Naive thymus-derived CD8-positive, alpha-beta T cell (primary cell): ENCODE data around the gene AFAP1. TPM values are rescaled to one million over a fixed set of nuclear protein-coding genes. Genes with fewer than 3 reads are reported as not detected.

Source experiments
- ATAC-seq, 2 donors: fragments of 150-1000 bp; cut with Tn5 transposase in 1 of 2; sonication (Bioruptor Pico), chemical (Tn5 transposase) in 1 of 2; 1 replicate in 1 of 2; 2 replicates in 1 of 2; pipeline ENCODE4 v1.10.0; 2021; ENCODE audit warnings: mild to moderate bottlenecking in 2 of 2, moderate library complexity in 2 of 2
- POLR2A ChIA-PET: fragments of 350-600 bp; sonication (Branson Sonifier 250); formaldehyde crosslinking; loops from one replicate; lab custom pipeline; 2021; ENCODE audit warnings: antibody characterized with exemption; lab: Charles Lee
- DNase-seq, 10 donors: peaks; one replicate each; pipeline versions ENCODE4 v3.0.0 to v3.0.0-alpha.2; 2020 to 2022
- H3K27ac Mint-ChIP-seq, 10 donors: one replicate each; pipeline ENCODE4 v1.8.0; 2020 to 2022; ENCODE audit warnings: mild to moderate bottlenecking in 10 of 10, mixed read lengths in 10 of 10, moderate library complexity in 4 of 10, inconsistent platforms in 1 of 10
- H3K27me3 Mint-ChIP-seq, 5 donors: one replicate each; pipeline ENCODE4 v1.8.0; 2021 to 2022; ENCODE audit warnings: mixed read lengths in 5 of 5
- H3K36me3 Mint-ChIP-seq, 3 donors: one replicate each; pipeline ENCODE4 v1.8.0; 2020 to 2022; ENCODE audit warnings: mixed read lengths in 3 of 3, mild to moderate bottlenecking in 2 of 3, inconsistent platforms in 1 of 3
- H3K4me1 Mint-ChIP-seq, 4 donors: one replicate each; pipeline ENCODE4 v1.8.0; 2021 to 2022; ENCODE audit warnings: mixed read lengths in 4 of 4
- H3K4me3 Mint-ChIP-seq, 10 donors: one replicate each; pipeline ENCODE4 v1.8.0; 2020 to 2022; ENCODE audit warnings: mild to moderate bottlenecking in 10 of 10, mixed read lengths in 10 of 10, moderate library complexity in 6 of 10, inconsistent platforms in 1 of 10
- H3K9me3 Mint-ChIP-seq, 9 donors: one replicate each; pipeline ENCODE4 v1.8.0; 2020 to 2022; ENCODE audit warnings: mixed read lengths in 9 of 9, mild to moderate bottlenecking in 3 of 9, inconsistent platforms in 1 of 9, moderate library complexity in 1 of 9
- polyA plus RNA-seq, 3 donors: library from polyadenylated mRNA; unstranded; fragments of 300-500 nt; fragmentation: Illumina TruSeq; gene quantifications; one replicate each; pipeline ENCODE4 v1.2.3, GENCODE V29; 2021
- total RNA-seq, 8 experiments: library from RNA in 2 of 8; stranded (reverse) in 2 of 8; gene quantifications; one replicate each; pipeline ENCODE4 v1.2.3 and lab custom pipeline; 2021 to 2026

The AFAP1 gene
- total and polyA plus RNA-seq, 5 experiments from 2014 or later = 0.90 to 7.6 (median 3.3) TPM

DNA sequence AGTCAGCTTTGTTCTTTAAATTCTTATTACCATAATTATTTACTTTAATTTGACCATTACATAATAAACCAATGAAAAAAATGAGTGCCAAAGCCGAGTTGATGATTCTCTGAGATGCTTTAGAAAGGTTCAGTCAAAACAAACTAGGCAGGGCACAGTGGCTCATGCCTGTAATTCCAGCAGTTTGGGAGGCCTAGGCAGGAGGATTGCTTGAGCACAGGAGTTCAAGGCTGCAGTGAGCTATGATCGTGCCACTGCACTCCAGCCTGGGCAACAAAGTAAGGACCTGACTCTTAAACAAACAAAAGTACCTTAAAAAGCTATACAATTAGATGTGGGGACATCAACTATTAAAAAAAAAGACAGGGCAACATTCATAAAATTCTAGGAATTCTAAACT, 75.0 kb downstream of the AFAP1 start:
- peaks cover 14 to 18% (median 17%) of the 10 kb centered on the region in 4 donors for H3K4me1 Mint-ChIP-seq
- H3K36me3 Mint-ChIP-seq = peaks cover 7 to 39% (median 15%) of the 10 kb centered on the region in 3 donors
- H3K9me3 Mint-ChIP-seq = peaks cover 0 to 12% (median 5%) of the 10 kb centered on the region in 9 donors
- H3K4me3 Mint-ChIP-seq = peak overlapping the region in 1 of 10 donors; percentile 81
- POLR2A ChIA-PET = interaction anchor here (0.6 to 1.5 kb wide), 4 partner anchors 10 to 83 kb away, joined by 3 to 4 read pairs (median 3); no protein-coding TSS in a partner anchor
- H3K27ac Mint-ChIP-seq = peak overlapping the region in 3 of 10 donors; percentile 25 to 99 (median 93)
- ATAC-seq = peak; percentile 33 to 52
- H3K27me3 Mint-ChIP-seq = peaks cover 0 to 2% (median 0%) of the 10 kb centered on the region in 5 donors
- DNase-seq = no peak

DNA sequence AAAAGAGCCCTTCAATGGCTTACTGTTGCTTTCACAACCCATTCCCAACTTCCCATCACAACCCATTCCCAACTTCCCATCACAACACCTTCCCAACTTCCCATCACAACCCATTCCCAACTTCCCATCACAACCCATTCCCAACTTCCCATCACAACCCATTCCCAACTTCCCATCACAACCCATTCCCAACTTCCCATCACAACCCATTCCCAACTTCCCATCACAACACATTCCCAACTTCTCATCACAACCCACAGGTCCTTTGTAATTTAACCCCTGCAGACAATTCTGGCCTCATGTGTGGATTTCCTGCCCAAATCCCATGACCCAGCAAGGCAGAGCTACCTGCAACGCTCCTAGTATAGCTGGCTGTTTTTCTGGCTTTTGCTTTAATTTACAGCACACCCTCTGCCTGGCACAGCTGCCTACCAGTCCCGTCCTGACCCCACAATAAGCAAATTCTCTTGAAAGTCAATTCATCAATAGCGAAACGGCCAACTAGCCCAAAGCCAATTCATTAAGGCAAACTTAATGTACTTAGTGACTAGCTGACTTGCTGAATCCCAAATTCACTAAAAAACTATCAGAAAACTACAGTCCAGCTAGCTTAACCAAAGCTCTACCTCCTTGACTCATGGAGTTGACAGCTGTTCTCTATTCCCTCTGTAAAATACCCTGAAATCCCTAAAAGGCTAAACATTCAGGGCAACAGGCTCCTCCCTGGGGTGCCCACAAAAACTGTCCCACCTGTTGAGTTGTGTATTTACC, 75.6 kb downstream of the AFAP1 start:
- H3K36me3 Mint-ChIP-seq = peaks cover 7 to 37% (median 11%) of the 10 kb centered on the region in 3 donors

DNA sequence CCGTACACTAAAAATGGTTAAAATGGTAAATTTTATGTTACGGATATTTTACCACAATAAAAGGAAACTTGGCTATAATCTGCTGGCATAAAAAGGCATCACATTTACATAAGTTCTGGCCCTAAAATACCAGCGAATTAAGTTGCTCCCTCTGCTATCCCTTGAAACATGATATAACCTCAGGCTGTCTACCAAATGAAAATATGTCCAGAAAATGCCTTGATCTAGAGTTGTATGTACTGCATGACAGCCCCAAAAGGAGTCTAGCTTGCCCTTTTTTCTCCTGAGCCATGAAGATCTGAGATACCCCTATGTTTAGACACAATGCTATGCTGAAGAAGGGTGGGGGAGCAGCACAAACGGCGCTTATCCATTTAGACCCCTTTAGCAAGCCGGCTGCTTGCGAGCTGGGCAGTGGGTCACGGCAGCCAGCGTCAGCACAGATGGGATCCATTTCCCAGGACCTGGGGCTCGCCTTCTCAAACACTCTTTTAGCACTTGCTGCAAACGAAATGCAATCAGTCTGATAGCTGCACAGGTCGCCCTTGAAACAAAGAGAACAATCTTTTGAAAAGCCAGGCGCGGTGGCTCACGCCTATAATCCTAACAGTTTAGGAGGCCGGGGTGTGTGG, 77.0 kb downstream of the AFAP1 start:
- peaks cover 11 to 22% (median 12%) of the 10 kb centered on the region in 4 donors for H3K4me1 Mint-ChIP-seq
- H3K27me3 Mint-ChIP-seq = peaks cover 0 to 2% (median 0%) of the 10 kb centered on the region in 5 donors
- H3K36me3 Mint-ChIP-seq = peaks cover 7 to 25% (median 11%) of the 10 kb centered on the region in 3 donors
- H3K27ac Mint-ChIP-seq = peak overlapping the region in 1 of 10 donors; percentile 99
- no peak for DNase-seq
- no peak for ATAC-seq
- peaks cover 0 to 12% (median 5%) of the 10 kb centered on the region in 9 donors for H3K9me3 Mint-ChIP-seq
- H3K4me3 Mint-ChIP-seq = no peak overlapping the region
- POLR2A ChIA-PET = no interaction called here

More for the DNA sequence above, 75.6 kb downstream of the AFAP1 start:
- Mint-ChIP-seq H3K27ac (peak overlapping the region in 7 of 10 donors; percentile 28 to 99 (median 78)), H3K4me1 (peaks cover 14 to 19% (median 17%) of the 10 kb centered on the region in 4 donors), H3K27me3 (peaks cover 0 to 2% (median 0%) of the 10 kb centered on the region in 5 donors), H3K9me3 (peaks cover 0 to 12% (median 5%) of the 10 kb centered on the region in 9 donors), H3K4me3 (peak overlapping the region in 6 of 10 donors; percentile 8 to 81 (median 53))
- peak; percentile 50 to 57 for ATAC-seq
- peak in 3 of 10 donors; percentile 20 to 67 (median 39) for DNase-seq
- POLR2A ChIA-PET = interaction anchor here (0.6 to 1.5 kb wide), 4 partner anchors 9 to 84 kb away, joined by 3 to 4 read pairs (median 4); no protein-coding TSS in a partner anchor

DNA sequence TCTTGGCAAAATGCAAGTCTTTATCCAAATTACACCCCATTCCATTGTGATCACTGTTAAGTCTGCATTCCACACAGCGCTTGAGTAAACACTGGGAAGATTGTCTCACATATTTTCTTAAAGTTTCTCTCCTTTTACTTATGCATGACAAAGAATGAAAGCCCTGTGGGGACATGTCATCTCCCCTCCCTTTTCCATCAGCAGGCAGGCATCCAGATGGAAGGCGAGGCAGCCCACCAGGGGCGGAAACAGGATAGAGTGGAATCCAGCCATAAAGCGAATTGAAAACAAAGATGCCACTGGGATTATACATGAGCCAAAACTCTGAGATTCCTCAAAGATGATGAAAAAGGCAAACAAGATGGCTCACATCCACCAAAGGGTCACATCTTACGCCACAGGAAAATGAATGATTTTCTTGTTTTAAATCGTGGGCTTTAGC, 78.2 kb downstream of the AFAP1 start:
- POLR2A ChIA-PET = no interaction called here
- Mint-ChIP-seq H3K27me3 (peaks cover 0 to 2% (median 0%) of the 10 kb centered on the region in 5 donors), H3K36me3 (peaks cover 7 to 15% (median 11%) of the 10 kb centered on the region in 3 donors), H3K27ac (no peak overlapping the region), H3K4me1 (peaks cover 17 to 35% (median 23%) of the 10 kb centered on the region in 4 donors), H3K9me3 (peaks cover 0 to 12% (median 5%) of the 10 kb centered on the region in 9 donors), H3K4me3 (no peak overlapping the region)
- DNase-seq (no peak), ATAC-seq (no peak)

DNA sequence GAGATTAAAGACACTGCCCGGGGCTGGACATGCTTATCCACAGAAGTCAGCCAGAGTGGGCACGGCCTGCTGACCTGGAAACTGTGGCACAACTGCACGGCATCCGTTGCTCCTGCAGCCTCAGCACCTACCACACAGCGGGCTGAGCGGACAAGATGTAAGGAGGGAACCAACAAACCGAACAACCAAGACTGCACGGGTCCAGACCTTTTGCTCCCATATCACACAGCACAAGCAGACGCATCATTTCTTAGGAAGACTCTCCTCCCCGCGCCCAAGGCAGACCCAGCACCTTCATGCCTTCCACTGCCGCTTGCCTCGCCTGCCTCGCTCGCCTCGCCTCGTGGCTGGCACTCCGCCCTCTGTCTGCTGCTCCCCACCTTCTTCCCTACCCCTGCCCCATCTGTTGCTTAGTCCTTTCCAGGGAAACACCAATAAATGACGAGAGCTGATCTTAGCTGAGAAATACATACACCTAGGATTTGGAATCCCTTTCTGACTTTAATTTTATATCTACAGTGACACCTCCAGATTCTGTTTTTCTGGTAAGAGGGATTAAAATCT, 79.0 kb downstream of the AFAP1 start:
- H3K36me3 Mint-ChIP-seq = peaks cover 7 to 13% (median 11%) of the 10 kb centered on the region in 3 donors
- POLR2A ChIA-PET = no interaction called here
- H3K4me1 Mint-ChIP-seq = peaks cover 22 to 42% (median 27%) of the 10 kb centered on the region in 4 donors
- ATAC-seq (no peak), DNase-seq (no peak)
- no peak overlapping the region for H3K4me3 Mint-ChIP-seq
- peaks cover 0 to 2% (median 0%) of the 10 kb centered on the region in 5 donors for H3K27me3 Mint-ChIP-seq
- H3K27ac Mint-ChIP-seq = peak overlapping the region in 1 of 10 donors; percentile 8
- peaks cover 0 to 12% (median 5%) of the 10 kb centered on the region in 9 donors for H3K9me3 Mint-ChIP-seq

DNA sequence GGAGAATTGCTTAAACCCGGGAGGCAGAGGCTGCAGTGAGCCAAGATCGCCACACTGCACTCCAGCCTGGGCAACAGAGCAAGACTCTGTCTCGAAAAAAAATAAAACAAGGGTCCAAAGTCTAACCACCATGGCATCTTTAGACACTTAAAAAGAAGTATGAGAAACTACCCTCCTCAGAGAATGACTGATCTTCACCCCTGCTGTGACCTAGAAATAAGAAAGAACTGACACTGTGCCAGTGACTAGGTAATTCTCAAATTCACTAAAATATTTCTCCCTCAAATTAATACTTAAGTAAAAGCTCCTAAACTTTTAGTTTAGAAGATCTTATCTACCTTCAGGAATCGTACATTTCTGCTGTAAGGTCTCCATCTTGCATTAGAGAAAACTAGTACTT, 80.3 kb downstream of the AFAP1 start:
- POLR2A ChIA-PET = no interaction called here
- ATAC-seq = no peak

DNA sequence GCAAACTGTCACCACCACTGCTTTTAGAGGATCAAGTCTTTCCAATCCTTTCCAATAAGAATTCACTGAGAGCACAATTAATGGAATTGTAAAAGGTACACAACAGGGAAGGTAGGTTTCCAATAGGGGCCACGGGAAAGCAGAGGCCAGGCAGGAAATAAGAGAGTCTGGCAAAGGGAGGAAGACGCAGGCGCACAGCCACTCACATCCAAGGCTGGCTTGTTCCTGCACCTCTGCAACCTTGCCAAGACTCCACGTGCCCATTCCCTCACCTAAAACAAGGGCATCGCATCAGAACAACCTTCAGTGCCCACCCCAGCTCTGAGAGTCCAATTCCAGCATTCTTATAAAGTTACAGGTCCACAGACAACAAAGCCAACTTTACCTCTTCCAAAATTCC, 81.2 kb downstream of the AFAP1 start:
- ATAC-seq = no peak
- Mint-ChIP-seq H3K4me3 (no peak overlapping the region), H3K9me3 (peaks cover 0 to 2% (median 0%) of the 10 kb centered on the region in 9 donors), H3K36me3 (peaks cover 0 to 6% (median 5%) of the 10 kb centered on the region in 3 donors), H3K27me3 (peaks cover 0 to 2% (median 0%) of the 10 kb centered on the region in 5 donors), H3K27ac (peak overlapping the region in 3 of 10 donors; percentile 2 to 96 (median 8)), H3K4me1 (peaks cover 29 to 57% (median 41%) of the 10 kb centered on the region in 4 donors)
- no peak for DNase-seq
- POLR2A ChIA-PET = no interaction called here

More for the DNA sequence above, 80.3 kb downstream of the AFAP1 start:
- Mint-ChIP-seq H3K36me3 (peaks cover 5 to 13% (median 10%) of the 10 kb centered on the region in 3 donors), H3K27me3 (peaks cover 0 to 2% (median 0%) of the 10 kb centered on the region in 5 donors), H3K27ac (peak overlapping the region in 1 of 10 donors; percentile 34), H3K4me3 (no peak overlapping the region), H3K4me1 (peaks cover 30 to 55% (median 39%) of the 10 kb centered on the region in 4 donors), H3K9me3 (peaks cover 0 to 10% (median 5%) of the 10 kb centered on the region in 9 donors)
- no peak for DNase-seq

DNA sequence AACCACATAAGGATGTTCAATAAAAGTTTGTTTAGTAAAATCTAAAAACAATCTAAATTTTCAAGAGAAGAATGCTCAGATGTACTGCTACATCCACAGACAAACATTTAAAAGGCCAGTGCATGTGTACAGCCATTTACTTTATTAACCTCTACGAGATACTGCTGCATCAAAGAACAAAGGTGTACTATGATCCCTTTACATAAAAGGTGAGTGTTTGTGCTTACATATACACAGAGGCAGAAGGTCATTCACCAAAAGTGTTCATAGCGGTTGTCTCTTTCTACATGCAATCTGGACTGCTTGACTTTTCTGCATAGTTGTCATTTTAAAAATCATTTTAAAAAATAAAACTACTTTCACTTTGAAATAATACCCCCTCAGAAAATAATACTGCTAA, 81.7 kb downstream of the AFAP1 start:
- Mint-ChIP-seq H3K36me3 (peaks cover 0 to 5% (median 2%) of the 10 kb centered on the region in 3 donors), H3K4me3 (peak overlapping the region in 1 of 10 donors; percentile 20), H3K27ac (peak overlapping the region in 6 of 10 donors; percentile 2 to 98 (median 70)), H3K9me3 (no peaks in the 10 kb centered on the region), H3K4me1 (peaks cover 31 to 59% (median 43%) of the 10 kb centered on the region in 4 donors), H3K27me3 (peaks cover 0 to 2% (median 0%) of the 10 kb centered on the region in 5 donors)
- no peak for ATAC-seq
- POLR2A ChIA-PET = no interaction called here
- DNase-seq = no peak

DNA sequence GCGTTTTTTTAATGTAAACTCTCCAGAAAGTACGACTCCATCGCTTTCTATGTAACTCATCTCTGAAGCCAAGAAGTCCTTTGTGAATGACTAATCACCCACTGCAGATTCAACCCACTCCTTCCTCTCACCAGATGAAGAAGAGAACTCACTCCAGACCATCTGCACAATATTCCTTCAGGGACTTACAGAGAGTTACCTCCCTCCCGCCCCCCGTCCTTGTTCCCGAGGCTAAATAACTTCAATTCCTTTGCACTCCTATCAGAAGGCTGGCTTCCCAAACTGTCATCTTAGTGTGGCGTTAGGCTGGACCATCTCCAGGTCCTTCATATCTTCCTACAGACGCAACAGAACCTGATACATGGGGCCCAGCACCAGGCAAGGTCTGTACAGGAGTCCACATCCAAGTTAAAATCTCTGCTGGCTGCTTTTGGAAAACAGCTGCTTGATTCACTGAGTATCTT, 82.4 kb downstream of the AFAP1 start:
- DNase-seq (no peak), ATAC-seq (no peak)
- Mint-ChIP-seq H3K4me1 (peaks cover 29 to 65% (median 46%) of the 10 kb centered on the region in 4 donors), H3K9me3 (no peaks in the 10 kb centered on the region), H3K27ac (peak overlapping the region in 8 of 10 donors; percentile 9 to 98 (median 62)), H3K36me3 (peaks cover 0 to 5% (median 2%) of the 10 kb centered on the region in 3 donors), H3K27me3 (peaks cover 0 to 2% (median 0%) of the 10 kb centered on the region in 5 donors), H3K4me3 (peak overlapping the region in 3 of 10 donors; percentile 28 to 63 (median 35))
- POLR2A ChIA-PET = no interaction called here

DNA sequence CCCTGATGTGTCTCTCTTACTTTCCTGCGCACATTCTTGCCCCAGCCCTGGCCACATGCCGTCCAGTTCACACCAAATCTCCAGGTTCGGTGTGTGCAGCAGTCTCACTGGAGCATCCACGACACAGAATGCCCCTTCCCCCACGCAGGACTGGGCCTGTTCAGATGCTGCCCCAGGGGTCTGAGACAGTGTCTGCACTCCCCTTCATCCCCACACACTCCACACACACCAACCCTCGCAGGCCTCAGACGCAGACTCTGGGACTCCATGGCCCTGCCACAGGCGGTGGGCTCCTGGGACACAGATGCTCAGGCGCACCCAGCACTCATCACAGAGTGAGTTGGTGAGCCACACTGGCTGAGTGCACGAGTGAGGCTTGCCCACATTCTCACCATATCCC, 83.9 kb downstream of the AFAP1 start:
- Mint-ChIP-seq H3K9me3 (no peaks in the 10 kb centered on the region), H3K36me3 (peaks cover 0 to 2% (median 0%) of the 10 kb centered on the region in 3 donors), H3K27me3 (peaks cover 0 to under 1% (median 0%) of the 10 kb centered on the region in 5 donors), H3K27ac (peak overlapping the region; percentile 71 to 98 (median 95)), H3K4me3 (peak overlapping the region in 7 of 10 donors; percentile 14 to 82 (median 63)), H3K4me1 (peaks cover 34 to 80% (median 49%) of the 10 kb centered on the region in 4 donors)
- POLR2A ChIA-PET = interaction anchor here (0.9 kb wide), 1 partner anchor 28 kb away, joined by 3 read pairs; no protein-coding TSS in a partner anchor
- ATAC-seq (no peak), DNase-seq (no peak)

DNA sequence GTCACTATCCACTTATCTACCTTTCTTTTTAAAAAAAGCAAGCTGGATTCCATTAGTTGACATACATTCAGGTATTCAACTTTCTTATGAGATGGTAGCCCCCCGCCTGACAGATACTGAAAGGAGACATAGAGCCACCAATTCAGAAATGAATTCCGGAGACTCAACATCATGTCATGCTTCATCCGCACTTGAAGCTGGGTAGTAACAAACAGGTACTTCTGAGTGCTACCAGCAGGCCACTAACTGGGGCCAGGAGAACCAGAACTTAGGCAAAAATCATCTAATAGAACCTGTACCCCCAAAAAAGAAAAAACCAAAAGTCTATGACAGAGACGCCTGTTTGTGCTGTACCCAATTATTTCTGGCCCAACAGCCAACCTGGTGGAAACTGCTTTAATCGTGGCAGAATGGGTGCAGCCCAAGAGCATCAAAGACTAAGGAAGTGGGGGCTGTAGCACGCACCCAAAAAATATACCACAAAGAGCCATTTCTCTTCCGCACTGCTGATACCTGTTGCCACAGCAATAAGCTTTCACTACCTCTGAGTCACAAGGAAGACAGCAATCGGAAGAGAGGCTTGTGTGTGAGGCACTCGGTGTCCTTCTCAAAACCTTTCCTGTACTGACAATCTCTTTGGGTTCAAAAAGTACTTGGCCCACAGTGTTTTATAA, 84.8 kb downstream of the AFAP1 start:
- H3K27ac Mint-ChIP-seq = peak overlapping the region; percentile 85 to 98 (median 95)
- H3K36me3 Mint-ChIP-seq = peaks cover 0 to 3% (median 0%) of the 10 kb centered on the region in 3 donors
- H3K9me3 Mint-ChIP-seq = no peaks in the 10 kb centered on the region
- DNase-seq (peak; percentile 18 to 86 (median 62)), ATAC-seq (peak; percentile 94 to 95)
- peak overlapping the region; percentile 46 to 82 (median 68) for H3K4me3 Mint-ChIP-seq
- no peaks in the 10 kb centered on the region for H3K27me3 Mint-ChIP-seq
- peaks cover 34 to 87% (median 50%) of the 10 kb centered on the region in 4 donors for H3K4me1 Mint-ChIP-seq
- POLR2A ChIA-PET = interaction anchor here (0.9 to 1.1 kb wide), 4 partner anchors 9 to 28 kb away, joined by 3 read pairs; no protein-coding TSS in a partner anchor
